HCT116 (cell line): ENCODE results near the gene MYPN.
"Not testable (repeated sequence)": the region's sequence is repeated elsewhere in the genome, so short reads cannot be mapped to it uniquely, and the experiment has no call there.

Experiments
- CEBPB ChIP-seq: IDR thresholded peaks from 2 replicates; pipeline ENCODE4 v1.6.1; 2012; ENCODE audit warnings: low read depth
- CTCF ChIP-seq, 3 experiments: fragments of 200-600 bp in 1 of 3; sonication (generic) in 1 of 3; IDR thresholded peaks in 2 of 3; conservative IDR thresholded peaks in 1 of 3; 2 replicates each; pipeline ENCODE4 v1.5.1; 2012 to 2017; ENCODE audit warnings: low read depth in 2 of 3, low read length in 2 of 3, antibody characterized with exemption in 1 of 3, borderline replicate concordance in 1 of 3, control low read depth in 1 of 3, mild to moderate bottlenecking in 1 of 3, mixed read lengths in 1 of 3, mixed run types in 1 of 3, moderate library complexity in 1 of 3; ENCODE audit not compliant: insufficient read depth in 1 of 3
- EZH2 ChIP-seq: fragments of 200-600 bp; sonication (generic); IDR thresholded peaks from 2 replicates; pipeline ENCODE4 v1.6.1; 2017; ENCODE audit warnings: antibody characterized with exemption, mixed run types
- FOSL1 ChIP-seq: IDR thresholded peaks from 2 replicates; pipeline ENCODE4 v1.6.1; 2012; ENCODE audit warnings: low read depth
- JUND ChIP-seq: IDR thresholded peaks from 2 replicates; pipeline ENCODE4 v1.6.1; 2012
- POLR2A ChIP-seq: IDR thresholded peaks from 2 replicates; pipeline ENCODE4 v1.7.0; 2011; ENCODE audit warnings: borderline replicate concordance; ENCODE audit not compliant: insufficient read depth, insufficient read length; ENCODE audit errors: extremely low read depth
- POLR2AphosphoS5 ChIP-seq: IDR thresholded peaks from 2 replicates; pipeline ENCODE4 v1.6.1; 2011; ENCODE audit warnings: mild to moderate bottlenecking, low read depth, low read length, moderate library complexity
- RAD21 ChIP-seq: IDR thresholded peaks from 2 replicates; pipeline ENCODE4 v1.6.1; 2012; ENCODE audit warnings: low read depth, mild to moderate bottlenecking
- REST ChIP-seq: IDR thresholded peaks from 2 replicates; pipeline ENCODE4 v1.6.1; 2012; ENCODE audit warnings: low read depth
- SIN3A ChIP-seq: IDR thresholded peaks from 2 replicates; pipeline ENCODE4 v1.6.1; 2012; ENCODE audit warnings: low read depth
- YY1 ChIP-seq: IDR thresholded peaks from 2 replicates; pipeline ENCODE4 v1.6.1; 2011; ENCODE audit warnings: low read length, low read depth, moderate library complexity, mild to moderate bottlenecking; ENCODE audit not compliant: insufficient replicate concordance; ENCODE audit errors: extremely low read depth
- ZNF274 ChIP-seq: fragments of 200-500 bp; sonication (Bioruptor generic); IDR thresholded peaks from 2 replicates; pipeline ENCODE4 v1.6.1; 2014; ENCODE audit warnings: mild to moderate bottlenecking, low read depth, low read length, inconsistent platforms
- TF ChIP-seq, protein P1 (sequence below): IDR thresholded peaks from 2 replicates; pipeline ENCODE4 v1.6.1; 2012
- TF ChIP-seq, protein P2 (sequence below): IDR thresholded peaks from 2 replicates; pipeline ENCODE4 v1.6.1; 2012

DNA sequence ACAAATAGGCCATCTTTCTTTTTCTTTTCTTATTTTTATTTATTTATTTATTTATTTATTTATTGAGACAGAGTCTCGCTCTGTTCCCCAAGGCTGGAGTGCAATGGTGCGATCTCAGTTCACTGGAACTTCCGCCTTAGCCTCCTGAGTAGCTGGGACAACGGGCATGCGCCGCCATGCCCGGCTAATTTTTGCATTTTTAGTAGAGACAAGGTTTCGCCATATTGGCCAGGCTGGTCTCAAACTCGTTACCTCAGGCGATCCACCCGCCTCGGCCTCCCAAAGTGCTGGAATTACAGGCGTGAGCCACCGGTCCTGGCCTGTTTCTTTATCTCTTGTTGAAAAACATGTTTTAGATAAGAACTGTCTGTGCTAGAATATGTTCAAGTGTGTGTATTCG is 33.2 kb upstream of the MYPN start:
- TF ChIP-seq POLR2A; CTCF (IDR thresholded peaks at IDR 0.05 in 2 of 3, conservative IDR thresholded peaks at IDR 0.05 in 1 of 3; ENCODE audit: borderline replicate concordance in 1 of 3, insufficient read depth in 1 of 3, low read depth in 2 of 3, low read length in 2 of 3); POLR2AphosphoS5; ZNF274; JUND; CEBPB; EZH2; RAD21; REST; SIN3A; YY1; FOSL1: not testable (repeated sequence)
- TF ChIP-seq, protein P1, sequence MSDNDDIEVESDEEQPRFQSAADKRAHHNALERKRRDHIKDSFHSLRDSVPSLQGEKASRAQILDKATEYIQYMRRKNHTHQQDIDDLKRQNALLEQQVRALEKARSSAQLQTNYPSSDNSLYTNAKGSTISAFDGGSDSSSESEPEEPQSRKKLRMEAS = not testable (repeated sequence)
- TF ChIP-seq, protein P2, sequence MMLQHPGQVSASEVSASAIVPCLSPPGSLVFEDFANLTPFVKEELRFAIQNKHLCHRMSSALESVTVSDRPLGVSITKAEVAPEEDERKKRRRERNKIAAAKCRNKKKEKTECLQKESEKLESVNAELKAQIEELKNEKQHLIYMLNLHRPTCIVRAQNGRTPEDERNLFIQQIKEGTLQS = not testable (repeated sequence)
